ENCODE data around the gene HLA-DOB. TPM values are rescaled to one million over a fixed set of nuclear protein-coding genes. Genes with fewer than 3 reads are reported as not detected.

Gene HLA-DOB
- total RNA-seq, 6 donors from 2014 or later: 1.3 to 15.2 (median 3.7) TPM

DNA sequence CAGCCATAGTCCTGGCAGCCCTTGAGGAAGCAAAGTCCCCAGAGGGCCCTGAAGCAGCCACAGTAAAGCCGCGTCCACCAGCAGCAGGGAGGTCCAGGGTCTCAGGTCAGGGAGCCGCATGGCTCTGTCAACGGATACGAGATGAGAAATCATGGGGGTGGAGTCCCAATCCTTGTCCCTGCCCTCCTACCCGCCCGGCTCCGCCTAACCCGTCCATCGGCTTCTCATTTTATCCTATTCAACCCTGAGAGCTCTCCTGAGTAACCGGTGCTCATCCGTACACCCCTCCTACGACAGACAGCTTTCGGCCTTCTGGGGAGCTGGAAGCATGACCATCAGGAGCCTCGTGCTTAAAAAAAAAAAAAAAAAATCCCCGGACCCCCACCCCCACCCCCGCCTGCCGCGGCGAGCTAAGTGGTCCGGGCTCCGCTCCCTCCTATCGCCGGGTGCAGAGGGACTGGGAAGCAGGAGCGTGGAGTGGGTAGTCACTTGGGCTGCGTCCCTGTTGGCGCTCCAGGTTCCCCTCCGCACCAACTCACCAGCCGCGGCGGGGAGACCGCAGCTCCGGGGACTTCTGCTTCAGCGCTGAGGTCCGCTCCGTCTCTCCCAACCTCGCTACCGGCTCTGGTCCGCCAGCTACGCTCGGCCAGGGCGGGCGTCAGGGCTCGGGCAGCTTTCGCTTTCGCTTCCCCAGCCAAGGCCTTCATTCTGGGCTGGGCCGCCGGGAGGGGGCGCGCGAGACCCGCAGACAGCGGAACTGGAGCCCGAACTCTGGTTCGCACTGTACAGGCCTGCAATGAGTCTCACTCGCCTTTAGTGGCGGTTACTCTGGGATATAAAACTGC lies 21.5 kb upstream of the HLA-DOB start, which contains the start of gene TAP2:
Gene TAP2 (minus strand): TSS at position 626 of the 845 bp plus-strand sequence. CDS start 506 bp downstream, at position 120.
- TF ChIP-seq POLR2A (IDR thresholded peaks at IDR 0.05): peak in 3 of 4 donors; percentile 45 to 75 (median 48)
- peak; percentile 90 to 94 for TF ChIP-seq POLR2AphosphoS5 (IDR thresholded peaks at IDR 0.05)
- TF ChIP-seq EP300 (IDR thresholded peaks at IDR 0.05): peak in 1 of 4 donors; percentile 64
- peak; percentile 95 to 99 (median 97) for TF ChIP-seq CTCF (IDR thresholded peaks at IDR 0.05)
- WGBS, 2 donors: 0 to 1% methylated on average over 23 to 53 of the region's 57 CpGs
- Histone ChIP-seq H3K4me3 (peak within 1 kb of the TSS; percentile 47 to 80 (median 68)), H3K27me3 (no peaks in the 10 kb centered on the region), H3K36me3 (peaks cover 0 to 55% (median 23%) of the 10 kb centered on the region in 4 donors), H3K4me1 (peaks cover 18 to 39% (median 26%) of the 10 kb centered on the region in 4 donors), H3K9me3 (no peaks in the 10 kb centered on the region), H3K27ac (peak within 1 kb of the TSS; percentile 89 to 99 (median 92))
- DNase-seq (peak; percentile 98 to 100), ATAC-seq (ENCODE audit: low FRiP score in 2 of 2) (peak; percentile 98 to 99)

DNA sequence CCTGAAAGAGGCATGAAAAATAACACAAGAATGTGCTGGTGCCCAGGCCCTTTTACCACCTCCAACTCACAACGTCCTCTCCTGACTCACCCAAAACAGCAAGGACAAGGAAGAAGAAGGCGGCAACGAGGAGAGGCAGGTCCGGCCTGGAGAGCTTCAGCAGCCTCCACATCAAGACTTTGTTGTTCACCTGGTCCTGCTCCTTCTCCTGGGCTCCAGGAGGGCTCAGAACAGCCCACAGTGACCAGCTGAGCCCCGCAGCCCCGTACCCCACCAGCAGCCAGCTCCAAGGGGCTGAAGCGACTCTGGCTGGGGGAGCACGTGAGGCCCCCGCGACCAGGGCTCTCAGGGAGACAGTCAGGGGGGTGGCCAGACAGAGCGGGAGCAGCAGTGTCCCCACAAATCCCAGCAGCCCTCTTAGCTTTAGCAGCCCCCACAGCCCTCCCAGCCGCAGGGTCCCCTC lies 20.9 kb upstream of the HLA-DOB start:
- peak in 1 of 2 donors; percentile 66 for DNase-seq
- peak overlapping the region; percentile 47 to 80 (median 68) for H3K4me3 ChIP-seq
- H3K9me3 ChIP-seq: no peaks in the 10 kb centered on the region
- H3K4me1 ChIP-seq: peaks cover 15 to 32% (median 20%) of the 10 kb centered on the region in 4 donors
- H3K27me3 ChIP-seq: no peaks in the 10 kb centered on the region
- TF ChIP-seq EP300 (IDR thresholded peaks at IDR 0.05) (no peak), POLR2A (IDR thresholded peaks at IDR 0.05) (no peak), POLR2AphosphoS5 (IDR thresholded peaks at IDR 0.05) (no peak), CTCF (IDR thresholded peaks at IDR 0.05) (no peak)
- H3K27ac ChIP-seq: peak overlapping the region; percentile 89 to 99 (median 92)
- 26 to 27% methylated on average over 7 to 12 of the region's 12 CpGs for WGBS, 2 donors
- no peak for ATAC-seq (ENCODE audit: low FRiP score in 2 of 2)
- peaks cover 0 to 55% (median 23%) of the 10 kb centered on the region in 4 donors for H3K36me3 ChIP-seq

DNA sequence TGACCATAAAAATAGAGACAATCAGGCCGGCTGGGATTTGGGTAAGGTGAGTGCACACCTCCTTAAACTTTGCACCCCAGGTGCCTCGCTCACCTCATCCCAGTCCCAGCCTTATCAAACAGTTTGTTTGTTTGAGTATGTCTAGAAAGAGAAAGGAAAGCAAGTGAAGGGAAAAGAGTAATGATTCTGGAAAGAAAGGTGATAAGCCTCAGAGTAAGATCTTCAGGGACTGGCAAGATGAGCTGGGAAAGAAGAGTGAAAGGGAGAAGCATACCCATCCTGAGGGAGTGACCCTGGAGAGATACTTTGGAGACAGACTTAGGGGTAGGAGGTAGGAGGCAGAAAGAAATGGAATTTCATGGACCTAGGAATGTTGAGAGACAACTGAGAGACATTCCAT lies 20.1 kb upstream of the HLA-DOB start:
- Histone ChIP-seq H3K27ac (no peak overlapping the region), H3K36me3 (peaks cover 0 to 56% (median 26%) of the 10 kb centered on the region in 4 donors), H3K9me3 (no peaks in the 10 kb centered on the region), H3K27me3 (no peaks in the 10 kb centered on the region), H3K4me1 (peaks cover 12 to 25% (median 14%) of the 10 kb centered on the region in 4 donors), H3K4me3 (no peak overlapping the region)
- WGBS, 2 donors: 80 to 100% methylated on average over 2 of the region's 2 CpGs
- no peak for TF ChIP-seq CTCF (IDR thresholded peaks at IDR 0.05)
- TF ChIP-seq POLR2A (IDR thresholded peaks at IDR 0.05): no peak
- TF ChIP-seq POLR2AphosphoS5 (IDR thresholded peaks at IDR 0.05): no peak
- no peak for TF ChIP-seq EP300 (IDR thresholded peaks at IDR 0.05)
- DNase-seq (no peak), ATAC-seq (ENCODE audit: low FRiP score in 2 of 2) (no peak)

DNA sequence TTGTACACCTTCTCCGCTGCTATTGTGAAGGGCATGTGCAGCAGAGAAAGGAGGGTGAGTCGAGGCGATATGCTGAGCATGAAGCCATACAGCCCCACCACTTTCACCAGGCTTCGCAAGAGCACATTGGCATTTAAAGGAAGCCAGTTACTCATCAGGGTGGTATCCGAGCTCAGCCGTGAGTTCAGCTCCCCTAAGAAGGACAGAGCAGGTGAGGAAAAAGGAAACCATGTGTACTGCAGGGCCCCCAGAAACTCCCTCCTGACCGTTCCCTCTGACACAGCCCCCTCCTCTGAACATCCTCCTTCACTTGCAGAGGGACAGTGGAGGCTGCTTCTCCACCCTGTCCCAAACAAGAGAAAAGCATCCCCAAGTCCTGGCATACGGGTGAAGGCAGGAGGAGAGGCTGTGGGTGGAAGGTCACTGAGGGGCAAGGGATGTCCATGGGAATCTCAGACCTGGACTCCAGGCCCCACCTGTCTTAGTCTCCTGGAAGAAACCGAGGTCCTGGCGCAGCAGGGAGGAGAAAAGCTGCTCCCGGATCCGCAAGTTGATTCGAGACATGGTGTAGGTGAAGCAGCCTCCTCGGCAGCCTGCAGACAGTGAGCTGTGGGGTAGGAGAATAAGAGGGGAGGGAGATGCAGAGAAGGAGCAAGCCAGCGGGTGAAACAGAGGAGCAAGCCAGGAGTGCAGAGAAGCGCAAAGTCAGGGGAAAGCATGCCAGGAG lies 18.5 kb upstream of the HLA-DOB start:
- H3K27ac ChIP-seq: no peak overlapping the region
- DNase-seq (no peak), ATAC-seq (ENCODE audit: low FRiP score in 2 of 2) (no peak)
- WGBS, 2 donors: 94 to 96% methylated on average over 15 to 16 of the region's 16 CpGs
- TF ChIP-seq POLR2A (IDR thresholded peaks at IDR 0.05) (no peak), POLR2AphosphoS5 (IDR thresholded peaks at IDR 0.05) (no peak), EP300 (IDR thresholded peaks at IDR 0.05) (no peak)
- H3K4me3 ChIP-seq: no peak overlapping the region
- H3K4me1 ChIP-seq: peaks cover 10 to 25% (median 13%) of the 10 kb centered on the region in 4 donors
- H3K36me3 ChIP-seq: peaks cover 7 to 58% (median 26%) of the 10 kb centered on the region in 4 donors
- H3K27me3 ChIP-seq: no peaks in the 10 kb centered on the region
- no peaks in the 10 kb centered on the region for H3K9me3 ChIP-seq

DNA sequence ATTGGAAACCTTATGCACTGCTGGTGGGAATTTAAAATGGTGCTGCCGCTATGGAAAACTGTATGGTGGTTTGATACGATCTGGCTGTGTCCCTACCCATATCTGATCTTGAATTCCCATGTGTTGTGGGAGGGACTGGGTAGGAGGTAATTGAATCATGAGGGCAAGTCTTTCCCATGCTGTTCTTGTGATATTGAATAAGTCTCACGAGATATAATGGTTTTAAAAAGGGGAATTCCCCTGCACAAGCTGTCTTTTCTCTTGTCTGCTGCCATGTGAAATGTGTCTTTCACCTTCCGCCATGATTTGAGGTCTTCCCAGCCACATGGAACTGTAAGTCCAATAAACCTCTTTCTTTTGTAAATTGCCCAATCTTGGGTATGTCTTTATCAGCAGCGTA lies 16.9 kb upstream of the HLA-DOB start:
- Histone ChIP-seq H3K9me3 (no peaks in the 10 kb centered on the region), H3K4me3 (no peak overlapping the region), H3K4me1 (peaks cover 8 to 22% (median 11%) of the 10 kb centered on the region in 4 donors), H3K27ac (no peak overlapping the region), H3K36me3 (peaks cover 12 to 68% (median 43%) of the 10 kb centered on the region in 4 donors), H3K27me3 (no peaks in the 10 kb centered on the region)
- 79% methylated on average over 5 of the region's 5 CpGs for WGBS, 2 donors
- no peak for DNase-seq
- TF ChIP-seq CTCF (IDR thresholded peaks at IDR 0.05) (no peak), EP300 (IDR thresholded peaks at IDR 0.05) (no peak), POLR2AphosphoS5 (IDR thresholded peaks at IDR 0.05) (no peak), POLR2A (IDR thresholded peaks at IDR 0.05) (no peak)
- no peak for ATAC-seq (ENCODE audit: low FRiP score in 2 of 2)

Measured in upper lobe of left lung (tissue), 6 donors.